Spleen (tissue), 13 donors: ENCODE measurements around the gene TSPO2. TPM values are rescaled to one million over a fixed set of nuclear protein-coding genes. Genes with fewer than 3 reads are reported as not detected.

ENCODE experiments used
- DNase-seq: peaks from one replicate; pipeline ENCODE4 v3.0.0-alpha.2; 2020
- H3K27ac ChIP-seq, 8 donors: fragments of 200-600 bp; sonication (generic) in 7 of 8; 1 replicate in 4 of 8; 2 replicates in 4 of 8; pipeline versions ENCODE4 v1.5.0 to v1.8.0; 2016 to 2021; ENCODE audit warnings: inconsistent platforms in 4 of 8, mild to moderate bottlenecking in 4 of 8, moderate library complexity in 1 of 8
- H3K27me3 ChIP-seq, 7 donors: fragments of 200-600 bp; sonication (generic) in 6 of 7; replicated peaks in 1 of 7; 1 replicate in 4 of 7; 2 replicates in 3 of 7; pipeline versions ENCODE4 v1.5.0 to v1.8.0; 2016 to 2021; ENCODE audit warnings: inconsistent platforms in 3 of 7, mild to moderate bottlenecking in 1 of 7
- H3K36me3 ChIP-seq, 6 donors: fragments of 200-600 bp; sonication (generic) in 5 of 6; 1 replicate in 4 of 6; 2 replicates in 2 of 6; pipeline versions ENCODE4 v1.5.0 to v1.8.0; 2016 to 2021; ENCODE audit warnings: inconsistent platforms in 2 of 6
- H3K4me1 ChIP-seq, 6 donors: fragments of 200-600 bp; sonication (generic) in 5 of 6; 1 replicate in 3 of 6; 2 replicates in 3 of 6; pipeline versions ENCODE4 v1.5.0 to v1.8.0; 2016 to 2021; ENCODE audit warnings: inconsistent platforms in 3 of 6
- H3K4me3 ChIP-seq, 8 donors: fragments of 200-600 bp; sonication (generic) in 7 of 8; 1 replicate in 4 of 8; 2 replicates in 4 of 8; pipeline versions ENCODE4 v1.5.0 to v1.8.0; 2016 to 2021; ENCODE audit warnings: inconsistent platforms in 4 of 8, mild to moderate bottlenecking in 4 of 8, moderate library complexity in 2 of 8
- H3K9me3 ChIP-seq, 8 donors: fragments of 200-600 bp; sonication (generic) in 7 of 8; 1 replicate in 4 of 8; 2 replicates in 4 of 8; pipeline versions ENCODE4 v1.5.0 to v1.8.0; 2016 to 2021; ENCODE audit warnings: inconsistent platforms in 4 of 8
- CTCF ChIP-seq, 11 experiments: fragments of 200-600 bp in 7 of 11; fragments of 450-650 bp in 4 of 11; sonication (generic) in 4 of 11; IDR thresholded peaks in 8 of 11; conservative IDR thresholded peaks in 3 of 11; 1 replicate in 7 of 11; 2 replicates in 4 of 11; pipeline versions ENCODE4 v1.4.0 to v1.8.0; 2016 to 2021; ENCODE audit warnings: antibody characterized with exemption in 11 of 11, inconsistent platforms in 4 of 11, mild to moderate bottlenecking in 1 of 11
- POLR2A ChIP-seq, 3 donors: fragments of 450-650 bp; IDR thresholded peaks; one replicate each; pipeline ENCODE4 v1.5.1; 2017; ENCODE audit warnings: antibody characterized with exemption in 3 of 3, mild to moderate bottlenecking in 1 of 3
- POLR2AphosphoS5 ChIP-seq, 3 donors: sonication (generic); formaldehyde crosslinking; IDR thresholded peaks; one replicate each; pipeline ENCODE4 v1.5.1; 2017; ENCODE audit warnings: antibody characterized with exemption in 3 of 3
- WGBS, 5 donors: extraction: QIAGEN DNeasy Blood & Tissue Kit in 3 of 5; methylation state at CpG; one replicate each; pipeline versions ENCODE4 v1.1.5 to v1.1.7; 2013 to 2018; 5-methylcytosine and 5-hydroxymethylcytosine counted together
- intact Hi-C: fragments of 100-400 bp; cut with DNase I; formaldehyde crosslinking; loops from one replicate; pipeline ENCODE4 v1.15.0; 2023; ENCODE audit warnings: low total_unique reads
- long read RNA-seq, 2 donors: transcript quantifications; one replicate each; lab custom pipeline, GENCODE V29; 2026
- polyA plus RNA-seq, 3 donors: library from polyadenylated mRNA; stranded (reverse); fragments of 200-250 nt; gene quantifications; one replicate each; pipeline ENCODE4 v1.2.1, GENCODE V29; 2013
- total RNA-seq, 7 donors: library from RNA; depleted of rRNA in 3 of 7; stranded (reverse); fragments of >200 nt in 3 of 7; fragmentation: NEBNext Ultra II Directional in 4 of 7; extraction: Animal tissue kit (Norgen Biotek cat#: 25700) in 4 of 7; gene quantifications; one replicate each; pipeline versions ENCODE4 v1.1.0 to v1.2.1, GENCODE V29; 2016 to 2021
- donor health status: healthy with polysubstance abuse.
- donor health status: DM: no; HTN: no; CAD: no; lungs with moderate emphysema.
- donor health status: DM: no; HTN: no; CAD: no.
- donor health status: Bipolar disorder and iron deficiency.
- donor health status: healthy.
- donor health status: DM: no; HTN: no; CAD: no.
- donor health status: DM: yes; HTN: yes; CAD: no.

TSPO2 gene
- total RNA-seq (1 to 10 TPM in 1 of 7 donors, not detected in 6; 6.3 TPM), polyA plus RNA-seq (under 1 TPM in 1 of 3 donors, not detected in 2; 0.54 TPM)
- long read RNA-seq, donor 1: 0 reads
- long read RNA-seq, donor 2, partial matches to known transcripts: 0 of 7 reads
- long read RNA-seq, donor 2, other reads (novel, unspliced or antisense): 6 of 7 reads

- no peak for DNase-seq
- Histone ChIP-seq H3K4me1 (no peaks in the 10 kb centered on the region), H3K36me3 (peaks cover 0 to 17% (median 0%) of the 10 kb centered on the region in 6 donors), H3K9me3 (no peaks in the 10 kb centered on the region), H3K27me3 (no peaks in the 10 kb centered on the region), H3K27ac (no peak within 1 kb of the TSS), H3K4me3 (no peak within 1 kb of the TSS)
- intact Hi-C loops: no loop called here
- TF ChIP-seq CTCF (IDR thresholded peaks at IDR 0.05 in 8 of 11, conservative IDR thresholded peaks at IDR 0.05 in 3 of 11): no peak
- TF ChIP-seq POLR2A (IDR thresholded peaks at IDR 0.05): no peak
- TF ChIP-seq POLR2AphosphoS5 (IDR thresholded peaks at IDR 0.05): no peak
- 82 to 96% (median 85%) methylated on average over 10 of the region's 10 CpGs for WGBS, 5 donors
These were observed at the start of gene TSPO2 for GRCh38 chr6:41042226-41043055. TSS of gene TSPO2 (plus strand) at chr6:41042467. CDS start at chr6:41042986, 519 bp downstream.

- no peak overlapping the region for H3K27ac ChIP-seq
- intact Hi-C loops: no loop called here
- H3K27me3 ChIP-seq: peaks cover 0 to 41% (median 0%) of the 10 kb centered on the region in 7 donors
- no peaks in the 10 kb centered on the region for H3K9me3 ChIP-seq
- no peak for DNase-seq
- TF ChIP-seq CTCF (IDR thresholded peaks at IDR 0.05 in 8 of 11, conservative IDR thresholded peaks at IDR 0.05 in 3 of 11): no peak
- TF ChIP-seq POLR2A (IDR thresholded peaks at IDR 0.05): no peak
- TF ChIP-seq POLR2AphosphoS5 (IDR thresholded peaks at IDR 0.05): no peak
- WGBS, 5 donors: 73 to 84% (median 83%) methylated on average over 3 of the region's 3 CpGs
- H3K4me3 ChIP-seq: no peak overlapping the region
- H3K4me1 ChIP-seq: no peaks in the 10 kb centered on the region
- H3K36me3 ChIP-seq: no peaks in the 10 kb centered on the region
These were observed 49.5 kb upstream of the TSPO2 start for GRCh38 chr6:40992746-40993145.

DNA sequence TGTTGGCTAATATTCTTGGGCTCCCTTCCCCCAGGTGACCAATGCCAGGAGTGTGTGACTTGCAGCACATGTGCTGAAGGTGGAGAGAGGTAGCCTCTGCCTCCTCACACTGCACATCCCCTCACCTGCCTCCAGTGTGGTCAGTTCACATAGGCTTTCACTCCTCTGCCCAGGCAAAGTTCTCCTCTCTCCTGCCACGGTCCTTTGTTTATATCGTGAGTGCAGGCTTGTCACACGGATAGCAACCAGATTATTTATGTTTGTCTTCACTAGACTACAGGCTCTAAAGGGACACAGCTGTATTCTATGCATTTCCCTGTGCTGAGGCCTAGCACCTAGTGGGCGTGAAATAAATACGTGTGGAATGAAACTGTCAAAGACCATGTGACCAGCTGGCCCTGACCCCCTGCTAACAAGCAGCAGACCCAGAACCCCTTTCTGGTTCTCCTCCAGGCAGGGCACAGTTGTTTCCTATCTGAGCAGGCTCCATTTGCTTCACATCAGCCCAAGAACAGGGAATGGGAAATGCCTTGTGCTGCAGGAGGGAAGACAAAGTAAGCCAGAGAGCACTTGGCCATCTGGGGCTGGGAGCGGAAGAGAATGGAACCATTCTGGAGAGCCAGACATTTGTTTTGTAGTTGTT, 45.6 kb upstream of the TSPO2 start:
- TF ChIP-seq POLR2AphosphoS5 (IDR thresholded peaks at IDR 0.05) (no peak), POLR2A (IDR thresholded peaks at IDR 0.05) (no peak), CTCF (IDR thresholded peaks at IDR 0.05 in 8 of 11, conservative IDR thresholded peaks at IDR 0.05 in 3 of 11) (no peak)
- WGBS, 5 donors: 74 to 91% (median 84%) methylated on average over 6 of the region's 6 CpGs
- Histone ChIP-seq H3K27me3 (peaks cover 0 to 45% (median 0%) of the 10 kb centered on the region in 7 donors), H3K9me3 (no peaks in the 10 kb centered on the region), H3K36me3 (no peaks in the 10 kb centered on the region), H3K27ac (no peak overlapping the region), H3K4me1 (peaks cover 0 to 13% (median 5%) of the 10 kb centered on the region in 6 donors), H3K4me3 (no peak overlapping the region)
- intact Hi-C loops: no loop called here
- no peak for DNase-seq
